GM21576 (cell line): Measurements from ENCODE around the gene TNRC18.
"Not testable (repeated sequence)": the region's sequence is repeated elsewhere in the genome, so short reads cannot be mapped to it uniquely, and the experiment has no call there.

Experiments used
- ATAC-seq: cut with Tn5 transposase; IDR thresholded peaks from one replicate; pipeline ENCODE4 v1.9.1; 2021; ENCODE audit warnings: mild to moderate bottlenecking, moderate library complexity; ENCODE audit not compliant: unreplicated experiment

Gene TNRC18, protein sequence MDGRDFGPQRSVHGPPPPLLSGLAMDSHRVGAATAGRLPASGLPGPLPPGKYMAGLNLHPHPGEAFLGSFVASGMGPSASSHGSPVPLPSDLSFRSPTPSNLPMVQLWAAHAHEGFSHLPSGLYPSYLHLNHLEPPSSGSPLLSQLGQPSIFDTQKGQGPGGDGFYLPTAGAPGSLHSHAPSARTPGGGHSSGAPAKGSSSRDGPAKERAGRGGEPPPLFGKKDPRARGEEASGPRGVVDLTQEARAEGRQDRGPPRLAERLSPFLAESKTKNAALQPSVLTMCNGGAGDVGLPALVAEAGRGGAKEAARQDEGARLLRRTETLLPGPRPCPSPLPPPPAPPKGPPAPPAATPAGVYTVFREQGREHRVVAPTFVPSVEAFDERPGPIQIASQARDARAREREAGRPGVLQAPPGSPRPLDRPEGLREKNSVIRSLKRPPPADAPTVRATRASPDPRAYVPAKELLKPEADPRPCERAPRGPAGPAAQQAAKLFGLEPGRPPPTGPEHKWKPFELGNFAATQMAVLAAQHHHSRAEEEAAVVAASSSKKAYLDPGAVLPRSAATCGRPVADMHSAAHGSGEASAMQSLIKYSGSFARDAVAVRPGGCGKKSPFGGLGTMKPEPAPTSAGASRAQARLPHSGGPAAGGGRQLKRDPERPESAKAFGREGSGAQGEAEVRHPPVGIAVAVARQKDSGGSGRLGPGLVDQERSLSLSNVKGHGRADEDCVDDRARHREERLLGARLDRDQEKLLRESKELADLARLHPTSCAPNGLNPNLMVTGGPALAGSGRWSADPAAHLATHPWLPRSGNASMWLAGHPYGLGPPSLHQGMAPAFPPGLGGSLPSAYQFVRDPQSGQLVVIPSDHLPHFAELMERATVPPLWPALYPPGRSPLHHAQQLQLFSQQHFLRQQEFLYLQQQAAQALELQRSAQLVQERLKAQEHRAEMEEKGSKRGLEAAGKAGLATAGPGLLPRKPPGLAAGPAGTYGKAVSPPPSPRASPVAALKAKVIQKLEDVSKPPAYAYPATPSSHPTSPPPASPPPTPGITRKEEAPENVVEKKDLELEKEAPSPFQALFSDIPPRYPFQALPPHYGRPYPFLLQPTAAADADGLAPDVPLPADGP (N-terminal part only)

DNA sequence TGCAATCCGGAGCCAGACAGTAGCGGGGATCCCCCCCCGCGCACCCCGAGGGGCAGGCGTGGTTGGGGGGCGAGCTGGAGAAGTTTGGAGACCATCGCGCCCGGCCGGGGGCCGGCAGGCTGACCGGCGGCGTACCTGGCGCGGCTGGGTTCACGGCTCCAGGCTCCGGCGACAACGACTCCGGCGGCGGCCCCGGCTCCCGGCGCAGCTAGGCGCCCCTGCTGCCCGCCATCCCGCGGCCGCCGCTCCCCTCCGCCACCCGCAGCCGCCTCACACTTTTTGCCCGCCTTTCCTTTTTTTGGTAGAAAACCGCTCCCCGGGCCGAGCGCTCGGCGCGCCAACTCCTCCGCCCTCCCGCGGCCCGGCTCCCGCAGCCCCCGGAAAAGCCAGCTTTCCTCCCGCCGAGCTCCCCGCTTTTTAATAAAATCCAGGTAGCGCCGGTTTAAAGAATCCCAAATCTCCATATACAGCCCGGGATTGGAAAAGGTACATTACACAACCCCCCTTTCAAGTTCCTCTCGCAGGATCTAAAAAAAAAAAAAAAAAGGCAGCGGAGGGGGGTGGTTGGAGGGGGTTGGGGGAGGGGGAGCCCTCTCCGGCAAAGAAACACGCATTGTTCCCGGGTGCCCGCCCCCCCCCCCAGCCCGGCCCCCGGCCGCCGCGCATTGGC, at the start of gene TNRC18:
TNRC18 (minus strand) TSS at position 529 of the 670 bp plus-strand sequence. CDS start 2,588 bp downstream, outside the sequence.
- no peak for ATAC-seq

DNA sequence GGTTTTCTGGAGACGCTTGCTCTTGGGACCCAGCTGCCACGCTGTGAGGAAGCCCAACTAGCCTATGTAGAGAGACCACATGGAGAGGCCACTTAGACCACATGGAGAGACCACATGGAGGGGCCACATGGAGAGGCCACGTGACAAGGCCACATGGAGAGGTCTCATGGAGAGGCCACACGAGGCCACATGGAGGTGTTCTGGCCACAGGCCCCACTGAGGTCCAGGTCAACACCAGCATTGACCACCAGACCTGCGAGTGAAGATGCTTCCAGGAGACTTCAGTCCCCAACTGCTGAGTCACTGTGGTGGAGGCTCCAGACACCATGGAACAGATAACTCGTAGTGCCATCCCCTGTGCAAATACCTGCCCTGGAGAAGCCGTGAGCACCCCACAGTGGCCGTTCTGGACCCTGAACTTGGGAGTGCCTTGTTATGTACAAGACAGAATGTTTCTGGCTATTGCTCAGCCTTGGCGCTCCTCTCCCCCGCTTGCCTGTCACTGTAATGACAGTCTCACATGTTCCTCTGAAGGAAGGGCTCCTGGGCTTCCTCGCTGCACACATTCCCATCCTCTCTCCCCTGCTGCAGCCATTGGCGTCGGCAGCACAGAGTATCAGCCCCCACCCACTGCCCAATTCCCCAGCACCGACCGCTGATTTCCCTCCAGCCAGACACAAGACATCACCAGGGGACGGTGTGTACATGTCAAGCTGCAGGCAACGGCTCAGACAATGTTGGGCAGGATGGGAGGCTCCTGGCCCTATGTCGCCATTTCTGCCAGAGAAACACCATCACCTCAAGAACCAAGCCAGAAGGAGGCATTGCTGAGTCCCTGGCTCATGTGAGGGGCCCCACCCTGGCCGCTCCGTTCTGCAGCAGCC, 49.0 kb upstream of the TNRC18 start:
- no peak for ATAC-seq

DNA sequence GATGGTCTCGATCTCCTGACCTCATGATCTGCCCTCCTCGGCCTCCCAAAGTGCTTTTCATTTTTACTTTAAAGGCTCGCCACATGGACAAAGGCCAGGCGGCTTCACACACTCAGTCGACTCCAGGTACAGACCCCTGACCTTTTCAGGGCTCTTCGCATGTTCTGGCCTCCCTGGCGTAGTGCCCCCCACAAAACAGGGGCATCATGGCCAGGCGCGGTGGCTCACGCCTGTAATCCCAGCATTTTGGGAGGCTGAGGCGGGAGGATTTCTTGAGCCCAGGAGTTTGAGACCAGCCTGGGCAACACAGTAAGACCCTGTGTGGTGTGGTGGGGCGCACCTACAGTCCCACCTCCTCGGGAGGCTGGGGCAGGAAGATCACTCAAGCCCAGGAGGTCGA, 48.0 kb upstream of the TNRC18 start:
- not testable (repeated sequence) for ATAC-seq

DNA sequence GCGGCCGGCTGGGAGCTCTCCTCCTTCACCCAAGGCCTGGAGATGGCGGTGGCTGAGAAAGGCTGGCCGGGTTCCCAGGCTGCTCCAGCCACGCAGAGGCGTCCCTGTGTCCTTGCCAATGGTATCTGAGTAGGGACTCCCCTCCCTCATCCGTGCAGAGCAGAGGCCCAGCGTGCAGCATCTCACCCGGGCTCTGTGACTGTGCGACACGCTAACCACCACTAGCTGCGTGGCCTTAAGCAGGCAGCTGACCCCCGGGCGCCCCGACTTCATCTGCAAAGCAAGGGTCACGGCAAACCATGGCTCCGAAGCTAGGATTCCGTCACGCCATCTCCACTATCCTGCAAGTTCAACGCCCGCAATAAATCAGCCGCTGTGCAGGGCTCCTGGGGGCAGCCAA, 47.2 kb upstream of the TNRC18 start:
- ATAC-seq, result no peak

DNA sequence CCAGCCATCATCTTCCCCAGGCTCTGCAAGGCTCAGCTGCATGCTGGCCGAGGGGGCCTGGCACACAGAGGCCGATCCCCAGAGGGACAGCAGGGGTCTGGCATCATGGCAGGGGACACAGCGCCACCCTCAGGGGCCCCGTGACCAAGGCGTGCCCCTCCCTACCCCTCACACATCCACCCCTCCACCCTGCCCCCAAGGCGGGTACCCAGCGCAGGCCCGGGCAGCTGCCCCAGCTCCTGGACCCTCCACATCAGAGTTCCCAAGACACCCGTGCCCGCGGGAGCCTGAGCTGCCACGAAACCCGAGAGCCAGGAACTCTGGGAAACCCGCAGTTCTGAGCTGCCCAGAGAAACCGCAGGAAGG, 46.5 kb upstream of the TNRC18 start:
- ATAC-seq, result no peak

DNA sequence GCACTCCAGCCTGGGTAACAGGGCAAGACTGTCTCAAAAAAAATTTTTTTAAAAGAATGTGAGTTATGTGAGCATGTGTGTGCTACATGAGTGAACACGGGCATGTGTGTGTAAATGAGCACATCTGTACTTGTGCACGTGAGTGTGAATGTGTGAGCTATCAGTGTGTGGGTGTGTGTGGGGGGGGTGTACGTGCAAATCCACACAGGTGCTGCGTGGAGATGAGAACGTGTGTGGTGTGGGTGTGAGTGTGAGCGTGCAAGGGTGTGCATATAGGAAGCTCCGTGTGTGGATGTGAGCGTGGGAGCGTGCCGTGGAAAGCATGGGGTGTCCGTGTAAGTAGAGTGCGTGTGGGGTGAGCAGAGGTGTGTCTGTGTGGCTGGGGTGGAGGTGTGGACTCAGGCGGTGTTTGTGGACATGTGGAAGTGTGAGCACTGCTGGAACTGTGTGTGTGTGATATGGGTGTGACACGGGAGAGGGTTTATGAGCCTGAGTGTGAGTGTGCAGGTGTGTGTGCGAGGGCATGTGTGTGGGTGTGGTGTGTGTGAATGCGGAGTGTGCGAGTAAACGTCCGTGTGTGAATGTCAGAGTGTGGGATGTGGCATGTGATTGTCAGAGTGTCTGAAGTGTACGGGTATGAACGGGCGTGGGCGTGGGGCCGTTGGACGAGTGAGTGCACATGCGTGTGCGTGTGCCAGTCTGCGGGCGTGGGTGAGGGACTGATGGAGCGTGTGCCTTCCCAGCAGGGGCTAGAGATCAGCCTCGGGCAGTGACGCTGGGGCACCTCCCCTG, 45.9 kb upstream of the TNRC18 start:
- no peak for ATAC-seq

DNA sequence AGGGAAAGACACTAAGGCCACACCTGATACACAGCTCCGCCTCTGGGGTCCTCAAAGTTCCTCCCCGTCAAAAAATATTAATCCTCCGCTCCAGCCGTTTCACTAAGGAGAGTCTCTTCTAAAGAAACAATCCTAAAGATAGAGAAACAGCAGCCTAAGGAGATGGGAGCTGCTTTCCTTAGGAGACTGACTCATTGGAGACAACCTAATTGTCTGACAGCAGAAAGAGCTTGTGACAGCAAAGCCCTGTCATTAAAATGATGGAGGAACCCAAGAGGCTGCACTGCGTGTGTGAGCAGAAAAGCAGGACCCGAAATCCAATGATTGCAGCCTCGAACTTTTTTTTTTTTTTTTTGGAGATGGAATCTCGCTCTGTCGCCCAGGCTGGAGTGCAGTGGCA, 44.0 kb upstream of the TNRC18 start:
- no peak for ATAC-seq

DNA sequence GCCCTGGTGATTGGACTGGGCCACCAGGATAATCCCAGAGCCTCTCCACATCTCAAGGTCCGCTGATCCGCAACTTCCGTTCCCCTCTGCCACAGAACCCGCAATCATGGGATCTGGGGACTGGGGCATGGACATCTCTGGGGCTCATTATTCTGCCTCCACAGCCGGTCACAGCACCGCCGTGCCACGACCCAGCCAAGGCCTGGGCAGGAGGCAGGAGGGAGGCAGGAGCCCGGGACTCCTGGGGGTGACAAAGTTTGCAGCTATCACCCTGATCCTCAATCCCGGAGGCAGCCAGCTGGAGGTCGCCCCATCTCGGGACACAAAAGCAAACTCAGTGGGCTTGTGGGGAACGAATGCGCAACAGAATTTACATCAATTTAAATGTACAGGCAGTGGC, 42.9 kb upstream of the TNRC18 start:
- ATAC-seq, result no peak

DNA sequence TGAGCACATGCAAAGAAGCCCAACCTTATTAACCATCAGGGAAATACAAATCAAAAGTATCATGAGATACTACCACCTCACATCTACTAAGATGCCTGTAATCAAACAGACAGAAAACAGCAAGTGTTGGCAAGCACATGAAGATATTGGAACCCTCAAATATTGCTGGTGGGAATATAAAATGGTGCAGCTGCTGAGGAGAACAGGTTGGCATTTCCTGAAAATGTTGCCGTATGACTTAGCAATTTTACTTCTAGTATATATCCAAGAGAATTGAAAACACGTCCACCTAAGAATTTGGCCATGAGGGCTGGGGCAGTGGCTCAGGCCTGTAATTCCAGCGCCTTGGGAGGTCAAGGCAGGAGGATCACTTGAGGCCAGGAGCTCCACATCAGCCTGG, 39.4 kb upstream of the TNRC18 start:
- no peak for ATAC-seq

DNA sequence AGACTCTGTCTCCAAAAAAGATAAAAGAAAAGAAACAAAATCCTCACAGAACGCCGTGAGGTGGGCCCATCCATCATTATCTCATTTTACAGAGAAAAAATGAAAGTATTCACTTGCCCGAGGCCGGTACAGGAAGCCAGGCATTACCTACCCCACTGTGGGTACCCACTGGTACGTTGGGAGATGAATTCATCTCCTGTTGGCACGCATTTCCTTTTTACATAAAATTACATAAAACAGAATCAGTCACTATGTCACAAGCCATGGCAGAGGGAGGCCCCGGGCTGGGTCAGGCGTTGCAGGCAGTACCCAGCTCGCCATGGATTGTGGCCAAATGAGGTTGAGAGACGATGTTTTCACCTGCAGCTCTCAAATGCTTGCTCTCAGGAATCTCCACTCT, 38.6 kb upstream of the TNRC18 start:
- ATAC-seq, result no peak

DNA sequence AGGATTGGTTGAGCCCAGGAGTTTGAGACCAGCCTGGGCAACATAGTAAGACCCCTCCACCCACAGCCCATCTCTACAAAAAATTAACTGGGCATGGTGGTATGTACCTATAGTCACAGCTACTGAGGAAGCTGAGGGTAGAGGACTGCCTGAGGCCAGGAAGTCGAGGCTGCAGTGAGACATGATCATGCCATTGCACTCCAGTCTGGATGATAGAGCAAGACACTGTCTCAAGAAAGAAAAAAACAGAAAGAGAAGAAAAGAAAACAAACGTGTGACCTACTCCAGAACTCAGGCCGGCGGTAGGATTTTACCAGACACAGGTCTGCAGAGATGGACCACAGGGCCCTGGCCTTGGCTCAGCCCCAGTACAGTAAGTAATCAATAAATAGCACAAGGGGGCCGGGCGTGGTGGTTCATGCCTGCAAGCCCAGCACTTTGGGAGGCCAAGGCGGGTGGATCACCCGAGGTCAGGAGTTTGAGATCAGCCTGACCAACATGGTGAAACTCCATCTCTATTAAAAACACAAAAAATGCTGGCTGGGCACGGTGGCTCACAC, 35.4 kb upstream of the TNRC18 start:
- ATAC-seq, result no peak

DNA sequence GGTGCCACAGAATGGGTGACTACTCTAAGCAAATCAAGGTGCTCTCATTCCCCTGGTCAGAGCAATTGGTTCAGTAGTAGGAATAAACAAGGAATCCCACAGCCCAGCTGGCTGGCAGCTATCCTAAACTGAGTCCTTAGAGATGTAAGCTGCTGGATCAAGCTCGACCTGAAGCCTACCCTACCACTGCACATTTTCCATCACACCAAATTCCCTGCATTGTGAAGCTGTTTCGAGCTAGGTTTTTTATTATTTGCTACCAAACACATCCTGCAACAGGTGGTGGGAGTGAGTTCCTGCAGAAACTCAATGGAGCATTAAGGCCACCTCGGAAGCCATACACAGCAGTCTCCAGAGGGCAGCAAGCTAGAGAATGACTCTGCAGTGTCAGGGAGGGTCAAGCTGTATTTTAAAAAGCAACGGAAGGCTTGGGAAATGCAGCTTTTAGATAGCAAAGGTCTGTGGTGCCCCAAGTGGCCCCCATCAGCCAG, 33.7 kb upstream of the TNRC18 start:
- no peak for ATAC-seq

DNA sequence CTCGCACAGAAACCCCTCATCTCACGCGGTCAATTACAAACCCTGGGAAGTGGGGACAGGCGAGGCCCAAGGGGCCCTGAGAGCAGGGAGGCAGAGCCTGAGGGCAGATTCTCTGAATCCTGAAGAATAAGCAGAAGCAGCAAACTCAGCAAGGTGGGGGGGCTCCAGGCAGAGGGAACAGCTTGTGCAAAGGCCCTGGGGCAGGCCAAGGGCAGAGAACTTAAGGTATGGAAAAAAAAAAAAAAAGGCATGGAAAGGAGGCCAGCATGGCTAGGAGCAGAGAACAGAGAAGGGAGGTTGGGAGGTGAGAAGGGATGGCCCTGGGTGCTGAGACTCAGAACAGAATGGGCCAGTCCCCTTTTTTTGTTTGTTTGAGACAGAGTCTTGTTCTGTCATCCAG, 32.8 kb upstream of the TNRC18 start:
- ATAC-seq, result no peak

DNA sequence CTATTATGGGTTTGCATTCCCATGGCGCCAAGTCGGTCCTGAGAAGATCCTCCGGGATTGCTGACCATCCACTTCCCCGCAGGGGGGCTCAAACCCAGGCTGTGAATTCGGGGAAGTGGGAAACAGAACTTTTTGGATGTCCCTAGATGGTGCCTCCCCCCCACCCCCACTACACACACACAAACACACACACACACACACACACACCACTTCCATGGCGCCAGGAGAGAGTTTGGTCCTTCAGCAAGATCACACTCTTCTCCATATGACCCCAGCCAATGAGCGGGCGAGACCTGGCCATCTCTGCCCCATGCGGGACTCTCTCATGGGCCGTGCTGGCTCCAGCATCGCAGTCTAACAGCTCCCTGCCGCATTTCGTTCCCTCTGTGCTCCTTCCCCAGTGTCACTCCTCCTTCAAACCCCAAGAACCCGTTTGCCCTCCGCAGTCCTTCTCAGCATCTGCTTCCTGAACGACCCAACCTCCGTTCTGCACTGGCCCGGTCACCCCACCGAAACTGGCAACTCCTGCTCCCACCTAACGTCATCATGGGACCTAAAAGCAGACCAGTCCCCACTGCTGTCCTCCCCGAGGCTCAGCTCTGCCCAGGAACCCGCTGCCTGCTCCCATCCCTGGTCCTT, 32.1 kb upstream of the TNRC18 start:
- ATAC-seq, result no peak

DNA sequence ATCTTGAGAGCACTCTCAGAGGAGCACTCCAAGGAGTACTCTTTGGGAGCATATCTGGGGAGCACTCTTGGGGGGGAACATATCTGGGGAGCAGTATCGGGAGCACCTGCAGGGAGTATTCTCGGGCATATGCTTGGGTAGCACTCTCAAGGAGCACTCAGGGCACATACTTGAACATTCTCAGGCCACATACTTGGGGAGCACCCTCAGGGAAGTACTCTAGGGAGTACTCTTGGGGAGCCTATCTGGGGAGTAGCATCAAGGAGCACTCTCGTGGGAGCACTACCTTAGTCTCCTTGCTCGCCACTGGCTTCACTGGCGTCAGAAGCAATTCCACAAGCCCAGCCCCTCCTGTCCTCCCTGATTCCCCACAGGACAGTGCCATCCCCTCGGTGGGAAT, 31.5 kb upstream of the TNRC18 start:
- no peak for ATAC-seq

DNA sequence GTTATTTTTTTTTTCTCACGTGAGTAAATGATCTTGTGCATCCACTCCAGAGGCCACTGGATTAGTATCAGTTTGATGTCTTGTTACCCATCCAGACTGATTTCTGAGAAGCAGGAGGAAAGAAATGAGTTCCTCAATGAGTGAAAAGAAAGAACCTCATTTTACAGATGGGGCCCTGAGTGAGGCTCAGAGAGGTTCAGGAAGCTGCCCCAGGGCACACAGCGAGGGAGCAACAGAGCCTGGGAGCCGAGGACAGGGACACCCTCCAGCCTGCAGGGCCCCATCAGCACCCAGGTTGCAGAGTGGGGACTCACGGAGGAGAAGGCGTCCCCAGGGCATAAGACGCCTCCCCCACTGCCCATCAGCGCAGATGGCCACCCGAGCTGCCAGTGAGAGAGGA, 30.9 kb upstream of the TNRC18 start:
- no peak for ATAC-seq

DNA sequence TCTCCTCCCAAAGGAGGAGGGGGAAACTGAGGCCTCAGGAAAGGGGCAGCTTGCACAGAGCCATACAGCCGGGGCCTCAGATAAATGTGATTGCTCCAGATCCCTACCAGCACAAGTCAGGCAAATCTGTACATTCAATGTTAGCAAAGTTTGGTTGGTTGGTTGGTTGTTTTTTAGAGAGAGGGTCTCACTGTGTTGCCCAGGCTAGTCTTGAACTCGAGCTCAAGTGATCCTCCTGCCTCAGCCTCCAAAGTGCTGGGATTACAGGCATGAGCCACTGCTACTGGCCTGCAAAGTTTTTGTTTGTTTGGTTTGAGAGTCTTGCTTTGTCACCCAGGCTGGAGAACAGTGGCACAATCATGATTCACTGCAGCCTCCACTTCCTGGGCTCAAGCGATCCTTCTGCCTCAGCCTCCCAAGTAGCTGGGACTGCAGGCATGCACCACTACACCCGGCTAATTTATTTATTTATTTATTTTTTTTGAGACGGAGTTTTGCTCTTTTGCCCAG, 30.0 kb upstream of the TNRC18 start:
- no peak for ATAC-seq

DNA sequence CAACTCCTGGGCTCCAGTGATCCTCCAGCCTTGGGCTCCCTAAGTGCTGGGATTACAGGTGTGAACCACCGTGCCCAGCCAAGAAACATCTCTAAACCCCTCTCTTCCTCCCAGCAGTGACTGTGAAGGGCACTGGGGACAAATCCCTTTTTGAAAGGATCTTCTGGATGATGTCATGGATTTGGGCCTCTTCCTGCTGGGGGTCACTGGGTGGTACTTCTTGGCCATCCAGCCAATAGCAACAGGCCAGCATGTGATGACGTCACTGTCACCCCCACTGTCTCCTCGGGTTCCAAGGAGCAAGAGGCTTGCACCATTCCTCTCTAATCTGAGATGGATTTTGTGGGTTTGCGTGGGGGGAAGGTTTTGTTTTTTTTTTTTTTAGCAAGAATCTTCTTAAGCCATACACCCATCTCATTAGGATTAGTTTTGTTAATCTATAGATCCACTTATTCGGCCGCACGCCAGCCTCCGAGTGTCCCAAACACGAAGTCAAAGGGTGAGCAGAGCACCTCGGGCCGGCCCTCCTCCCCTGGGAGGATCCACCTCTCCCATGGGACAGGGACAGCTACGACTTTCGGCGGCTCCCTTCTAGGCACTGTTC, 29.4 kb upstream of the TNRC18 start:
- no peak for ATAC-seq
